Measurements from ENCODE around the gene ORAI2.
"Not testable (repeated sequence)": the region's sequence is repeated elsewhere in the genome, so short reads cannot be mapped to it uniquely, and the experiment has no call there.

DNA sequence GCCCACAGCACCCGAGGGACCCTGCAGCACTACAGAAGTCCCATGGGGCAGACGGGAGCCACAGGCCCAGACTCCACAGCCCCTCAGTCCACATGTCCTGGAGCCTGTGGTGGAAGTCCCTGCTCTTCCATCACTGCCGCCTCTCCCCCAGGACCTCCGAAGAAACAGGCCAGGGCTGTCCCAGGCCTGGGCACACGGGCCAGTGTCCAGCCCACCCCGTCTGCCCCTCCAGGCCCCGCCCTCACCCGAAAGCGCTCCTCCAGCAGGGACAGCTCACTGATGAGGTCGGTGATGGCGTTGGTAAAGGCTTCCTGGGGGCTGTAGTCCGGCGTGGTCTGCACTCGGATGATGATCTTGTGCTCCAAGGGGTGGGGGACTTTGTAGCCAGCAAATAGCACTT lies 40.7 kb downstream of the ORAI2 start:
- TF ChIP-seq, protein P1, sequence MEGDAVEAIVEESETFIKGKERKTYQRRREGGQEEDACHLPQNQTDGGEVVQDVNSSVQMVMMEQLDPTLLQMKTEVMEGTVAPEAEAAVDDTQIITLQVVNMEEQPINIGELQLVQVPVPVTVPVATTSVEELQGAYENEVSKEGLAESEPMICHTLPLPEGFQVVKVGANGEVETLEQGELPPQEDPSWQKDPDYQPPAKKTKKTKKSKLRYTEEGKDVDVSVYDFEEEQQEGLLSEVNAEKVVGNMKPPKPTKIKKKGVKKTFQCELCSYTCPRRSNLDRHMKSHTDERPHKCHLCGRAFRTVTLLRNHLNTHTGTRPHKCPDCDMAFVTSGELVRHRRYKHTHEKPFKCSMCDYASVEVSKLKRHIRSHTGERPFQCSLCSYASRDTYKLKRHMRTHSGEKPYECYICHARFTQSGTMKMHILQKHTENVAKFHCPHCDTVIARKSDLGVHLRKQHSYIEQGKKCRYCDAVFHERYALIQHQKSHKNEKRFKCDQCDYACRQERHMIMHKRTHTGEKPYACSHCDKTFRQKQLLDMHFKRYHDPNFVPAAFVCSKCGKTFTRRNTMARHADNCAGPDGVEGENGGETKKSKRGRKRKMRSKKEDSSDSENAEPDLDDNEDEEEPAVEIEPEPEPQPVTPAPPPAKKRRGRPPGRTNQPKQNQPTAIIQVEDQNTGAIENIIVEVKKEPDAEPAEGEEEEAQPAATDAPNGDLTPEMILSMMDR (optimal IDR thresholded peaks at IDR 0.05 in 1 of 3, IDR thresholded peaks at IDR 0.05 in 1 of 3, conservative IDR thresholded peaks at IDR 0.05 in 1 of 3; ENCODE audit: extremely low read depth in 1 of 3, insufficient read depth in 2 of 3, low read length in 3 of 3): not testable (repeated sequence)
- not testable (repeated sequence) for TF ChIP-seq EZH2 (IDR thresholded peaks at IDR 0.05; ENCODE audit: low read length)
